Neuron (in vitro differentiated cells): ENCODE data around the gene TTLL4.
A peak's percentile ranks its signal among the peaks of the same experiment; 100 is the strongest.

ENCODE experiments used
- H2AFZ ChIP-seq: one replicate; pipeline ENCODE4 v1.6.1; 2013; ENCODE audit warnings: low read depth, mild to moderate bottlenecking, inconsistent platforms, low read length, moderate library complexity
- H3K27me3 ChIP-seq: one replicate; pipeline ENCODE4 v1.6.1; 2013; ENCODE audit warnings: low read length; ENCODE audit not compliant: insufficient read depth
- H3K36me3 ChIP-seq: one replicate; pipeline ENCODE4 v1.6.1; 2013; ENCODE audit warnings: low read length; ENCODE audit not compliant: insufficient read depth
- H3K4me1 ChIP-seq: one replicate; pipeline ENCODE4 v1.6.1; 2013; ENCODE audit warnings: low read length; ENCODE audit not compliant: insufficient read depth
- H3K4me3 ChIP-seq: 2 replicates; pipeline ENCODE4 v1.5.1; 2013; ENCODE audit warnings: mild to moderate bottlenecking, low read length, moderate library complexity
- H3K9me3 ChIP-seq: one replicate; pipeline ENCODE4 v1.6.1; 2013; ENCODE audit warnings: low read length

Gene TTLL4

GRCh38 chr2:218698885-218699284 is 11.8 kb upstream of the TTLL4 start:
- H3K4me1 ChIP-seq = peaks cover 12% of the 10 kb centered on the region

GRCh38 chr2:218701806-218702205 is 8.8 kb upstream of the TTLL4 start:
- H2AFZ ChIP-seq = no peak overlapping the region
- H3K9me3 ChIP-seq = no peaks in the 10 kb centered on the region
- H3K4me3 ChIP-seq = no peak overlapping the region
- H3K27me3 ChIP-seq = no peaks in the 10 kb centered on the region
- no peaks in the 10 kb centered on the region for H3K4me1 ChIP-seq
- peaks cover 41% of the 10 kb centered on the region for H3K36me3 ChIP-seq

More at GRCh38 chr2:218698885-218699284, 11.8 kb upstream of the TTLL4 start:
- Histone ChIP-seq H2AFZ (no peak overlapping the region), H3K4me3 (no peak overlapping the region), H3K9me3 (no peaks in the 10 kb centered on the region), H3K36me3 (peaks cover 52% of the 10 kb centered on the region), H3K27me3 (no peaks in the 10 kb centered on the region)

- H3K4me3 ChIP-seq = no peak overlapping the region
- no peaks in the 10 kb centered on the region for H3K27me3 ChIP-seq
- no peak overlapping the region for H2AFZ ChIP-seq
- H3K36me3 ChIP-seq = peaks cover 26% of the 10 kb centered on the region
- H3K9me3 ChIP-seq = no peaks in the 10 kb centered on the region
- no peaks in the 10 kb centered on the region for H3K4me1 ChIP-seq
Measured at GRCh38 chr2:218703341-218703740, 7.3 kb upstream of the TTLL4 start.

- no peak overlapping the region for H3K4me3 ChIP-seq
- no peaks in the 10 kb centered on the region for H3K27me3 ChIP-seq
- H3K9me3 ChIP-seq = no peaks in the 10 kb centered on the region
- H3K4me1 ChIP-seq = peaks cover 7% of the 10 kb centered on the region
- H3K36me3 ChIP-seq = no peaks in the 10 kb centered on the region
- H2AFZ ChIP-seq = no peak overlapping the region
Measured at GRCh38 chr2:218708086-218708485, 2.5 kb upstream of the TTLL4 start.

GRCh38 chr2:218709908-218710307 is 727 bp upstream of the TTLL4 start:
- Histone ChIP-seq H3K4me3 (peak overlapping the region; percentile 84), H3K27me3 (no peaks in the 10 kb centered on the region), H3K9me3 (no peaks in the 10 kb centered on the region), H3K4me1 (peaks cover 7% of the 10 kb centered on the region), H2AFZ (peak overlapping the region; percentile 88), H3K36me3 (peaks cover 5% of the 10 kb centered on the region)

GRCh38 chr2:218710334-218710686 is 325 bp upstream of the TTLL4 start:
- peaks cover 7% of the 10 kb centered on the region for H3K36me3 ChIP-seq
- H2AFZ ChIP-seq = peak overlapping the region; percentile 88
- peaks cover 7% of the 10 kb centered on the region for H3K4me1 ChIP-seq
- H3K9me3 ChIP-seq = no peaks in the 10 kb centered on the region
- peak overlapping the region; percentile 84 for H3K4me3 ChIP-seq
- H3K27me3 ChIP-seq = no peaks in the 10 kb centered on the region

GRCh38 chr2:218711550-218711929 is 905 bp downstream of the TTLL4 start:
- H3K36me3 ChIP-seq = peaks cover 15% of the 10 kb centered on the region
- no peaks in the 10 kb centered on the region for H3K9me3 ChIP-seq
- peak overlapping the region; percentile 88 for H2AFZ ChIP-seq
- peak overlapping the region; percentile 84 for H3K4me3 ChIP-seq
- H3K27me3 ChIP-seq = no peaks in the 10 kb centered on the region
- peaks cover 7% of the 10 kb centered on the region for H3K4me1 ChIP-seq

GRCh38 chr2:218713922-218714321 is 3.3 kb downstream of the TTLL4 start:
- Histone ChIP-seq H3K4me1 (peaks cover 7% of the 10 kb centered on the region), H3K9me3 (no peaks in the 10 kb centered on the region), H3K36me3 (peaks cover 26% of the 10 kb centered on the region), H3K4me3 (no peak overlapping the region), H3K27me3 (no peaks in the 10 kb centered on the region), H2AFZ (no peak overlapping the region)

- peaks cover 7% of the 10 kb centered on the region for H3K4me1 ChIP-seq
- no peaks in the 10 kb centered on the region for H3K27me3 ChIP-seq
- peaks cover 2% of the 10 kb centered on the region for H3K9me3 ChIP-seq
- H2AFZ ChIP-seq = no peak overlapping the region
- H3K36me3 ChIP-seq = peaks cover 37% of the 10 kb centered on the region
- H3K4me3 ChIP-seq = no peak overlapping the region
Measured at GRCh38 chr2:218716070-218716469, 5.4 kb downstream of the TTLL4 start.

GRCh38 chr2:218717262-218717661 is 6.6 kb downstream of the TTLL4 start:
- H3K27me3 ChIP-seq = no peaks in the 10 kb centered on the region
- H2AFZ ChIP-seq = no peak overlapping the region
- peaks cover 37% of the 10 kb centered on the region for H3K36me3 ChIP-seq
- H3K4me3 ChIP-seq = no peak overlapping the region
- peaks cover 2% of the 10 kb centered on the region for H3K9me3 ChIP-seq
- H3K4me1 ChIP-seq = no peaks in the 10 kb centered on the region

GRCh38 chr2:218718058-218718457 is 7.4 kb downstream of the TTLL4 start:
- Histone ChIP-seq H3K27me3 (no peaks in the 10 kb centered on the region), H3K4me3 (no peak overlapping the region), H3K9me3 (peaks cover 2% of the 10 kb centered on the region), H2AFZ (no peak overlapping the region), H3K4me1 (no peaks in the 10 kb centered on the region), H3K36me3 (peaks cover 37% of the 10 kb centered on the region)

GRCh38 chr2:218719457-218719856 is 8.8 kb downstream of the TTLL4 start:
- Histone ChIP-seq H3K4me3 (no peak overlapping the region), H3K36me3 (peaks cover 32% of the 10 kb centered on the region), H3K4me1 (no peaks in the 10 kb centered on the region), H2AFZ (no peak overlapping the region), H3K9me3 (peaks cover 3% of the 10 kb centered on the region), H3K27me3 (no peaks in the 10 kb centered on the region)

GRCh38 chr2:218720048-218721041 is 9.7 kb downstream of the TTLL4 start:
- Histone ChIP-seq H3K4me3 (no peak overlapping the region), H3K9me3 (peaks cover 4% of the 10 kb centered on the region), H3K4me1 (no peaks in the 10 kb centered on the region), H3K27me3 (no peaks in the 10 kb centered on the region), H2AFZ (no peak overlapping the region), H3K36me3 (peaks cover 29% of the 10 kb centered on the region)
